DOHH2 (cell line): ENCODE data around the gene GRIK2.

Experiments used
- H3F3A ChIP-seq: fragments of 200-600 bp; sonication (generic), shearing (Covaris generic); 2 replicates; pipeline ENCODE4 v1.6.0; 2016; ENCODE audit warnings: antibody characterized with exemption, mild to moderate bottlenecking; ENCODE audit not compliant: control insufficient read depth, insufficient read depth
- H3K27ac ChIP-seq: fragments of 200-600 bp; sonication (generic); 2 replicates; pipeline ENCODE4 v1.5.1; 2014; ENCODE audit warnings: low read depth, mild to moderate bottlenecking, low read length, moderate library complexity
- H3K27me3 ChIP-seq: fragments of 200-600 bp; sonication (generic); 2 replicates; pipeline ENCODE4 v1.6.1; 2014; ENCODE audit warnings: mild to moderate bottlenecking, low read length, mixed read lengths; ENCODE audit not compliant: control insufficient read depth
- H3K36me3 ChIP-seq: fragments of 200-600 bp; sonication (generic); 2 replicates; pipeline ENCODE4 v1.6.1; 2014; ENCODE audit warnings: mild to moderate bottlenecking, low read length, moderate library complexity, mixed read lengths; ENCODE audit not compliant: control insufficient read depth
- H3K4me1 ChIP-seq: fragments of 200-600 bp; sonication (generic); 2 replicates; pipeline ENCODE4 v1.6.1; 2014; ENCODE audit warnings: mild to moderate bottlenecking, low read length, mixed read lengths; ENCODE audit not compliant: control insufficient read depth
- H3K4me2 ChIP-seq: fragments of 200-600 bp; sonication (generic); 2 replicates; pipeline ENCODE4 v1.6.0; 2014; ENCODE audit warnings: mild to moderate bottlenecking, low read length, moderate library complexity
- H3K4me3 ChIP-seq: fragments of 200-600 bp; sonication (generic); 2 replicates; pipeline ENCODE4 v1.5.1; 2014; ENCODE audit warnings: mild to moderate bottlenecking, low read length, mixed read lengths
- H3K79me2 ChIP-seq: fragments of 200-600 bp; sonication (generic); 2 replicates; pipeline ENCODE4 v1.6.1; 2014; ENCODE audit warnings: mild to moderate bottlenecking, low read length, mixed read lengths; ENCODE audit not compliant: control insufficient read depth
- H3K9me2 ChIP-seq: fragments of 200-600 bp; sonication (generic); replicated peaks from 2 replicates; pipeline ENCODE4 v1.6.1; 2014; ENCODE audit warnings: mild to moderate bottlenecking, low read length, mixed read lengths; ENCODE audit not compliant: control insufficient read depth
- H3K9me3 ChIP-seq: fragments of 200-600 bp; sonication (generic); 2 replicates; pipeline ENCODE4 v1.6.1; 2014; ENCODE audit warnings: antibody characterized with exemption, low read length, mixed read lengths; ENCODE audit not compliant: control insufficient read depth, insufficient read depth
- H4K20me1 ChIP-seq: fragments of 200-600 bp; sonication (generic); 2 replicates; pipeline ENCODE4 v1.6.0; 2014; ENCODE audit warnings: low read depth, mild to moderate bottlenecking, antibody characterized with exemption, low read length, moderate library complexity; ENCODE audit not compliant: control insufficient read depth, insufficient read depth
- EZH2phosphoT487 ChIP-seq: fragments of 200-600 bp; sonication (generic); IDR thresholded peaks from 2 replicates; pipeline ENCODE4 v1.6.1; 2017; ENCODE audit warnings: borderline replicate concordance, mild to moderate bottlenecking, antibody characterized with exemption, low read length, moderate library complexity, mixed read lengths
- TF ChIP-seq, protein P1 (sequence below): fragments of 200-600 bp; sonication (generic); IDR thresholded peaks from one replicate; pipeline ENCODE4 v1.5.1; 2014; ENCODE audit warnings: antibody characterized with exemption, mild to moderate bottlenecking, low read depth, low read length; ENCODE audit not compliant: poor library complexity, severe bottlenecking

Gene GRIK2

DNA sequence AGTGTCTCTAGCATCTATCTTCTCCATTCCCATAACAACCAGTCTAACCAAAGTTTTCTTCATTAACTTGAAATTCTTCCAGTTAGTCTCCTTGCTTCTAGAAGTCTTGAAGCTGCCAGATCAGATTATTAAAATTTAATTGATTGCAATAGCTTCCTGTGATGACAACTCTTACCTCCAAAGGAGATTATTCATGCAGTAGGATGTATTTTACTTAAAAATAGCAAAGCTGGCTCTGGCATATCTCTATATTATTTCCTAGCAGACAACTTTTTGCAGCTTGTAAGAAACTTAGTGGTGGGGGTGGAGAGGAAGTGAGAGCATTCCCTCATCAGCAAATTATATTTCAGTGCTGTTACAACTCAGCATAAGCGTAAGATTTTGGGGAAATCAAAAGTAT is 290.4 kb downstream of the GRIK2 start:
- Histone ChIP-seq H4K20me1 (no peaks in the 10 kb centered on the region), H3K4me2 (no peak overlapping the region), H3K27ac (no peak overlapping the region), H3K36me3 (no peaks in the 10 kb centered on the region), H3K79me2 (no peaks in the 10 kb centered on the region), H3K4me1 (no peaks in the 10 kb centered on the region), H3K27me3 (no peaks in the 10 kb centered on the region), H3K9me3 (no peaks in the 10 kb centered on the region), H3F3A (no peaks in the 10 kb centered on the region), H3K9me2 (no peaks in the 10 kb centered on the region), H3K4me3 (no peak overlapping the region)
- no peak for TF ChIP-seq EZH2phosphoT487
- TF ChIP-seq, protein P1, sequence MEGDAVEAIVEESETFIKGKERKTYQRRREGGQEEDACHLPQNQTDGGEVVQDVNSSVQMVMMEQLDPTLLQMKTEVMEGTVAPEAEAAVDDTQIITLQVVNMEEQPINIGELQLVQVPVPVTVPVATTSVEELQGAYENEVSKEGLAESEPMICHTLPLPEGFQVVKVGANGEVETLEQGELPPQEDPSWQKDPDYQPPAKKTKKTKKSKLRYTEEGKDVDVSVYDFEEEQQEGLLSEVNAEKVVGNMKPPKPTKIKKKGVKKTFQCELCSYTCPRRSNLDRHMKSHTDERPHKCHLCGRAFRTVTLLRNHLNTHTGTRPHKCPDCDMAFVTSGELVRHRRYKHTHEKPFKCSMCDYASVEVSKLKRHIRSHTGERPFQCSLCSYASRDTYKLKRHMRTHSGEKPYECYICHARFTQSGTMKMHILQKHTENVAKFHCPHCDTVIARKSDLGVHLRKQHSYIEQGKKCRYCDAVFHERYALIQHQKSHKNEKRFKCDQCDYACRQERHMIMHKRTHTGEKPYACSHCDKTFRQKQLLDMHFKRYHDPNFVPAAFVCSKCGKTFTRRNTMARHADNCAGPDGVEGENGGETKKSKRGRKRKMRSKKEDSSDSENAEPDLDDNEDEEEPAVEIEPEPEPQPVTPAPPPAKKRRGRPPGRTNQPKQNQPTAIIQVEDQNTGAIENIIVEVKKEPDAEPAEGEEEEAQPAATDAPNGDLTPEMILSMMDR = no peak

DNA sequence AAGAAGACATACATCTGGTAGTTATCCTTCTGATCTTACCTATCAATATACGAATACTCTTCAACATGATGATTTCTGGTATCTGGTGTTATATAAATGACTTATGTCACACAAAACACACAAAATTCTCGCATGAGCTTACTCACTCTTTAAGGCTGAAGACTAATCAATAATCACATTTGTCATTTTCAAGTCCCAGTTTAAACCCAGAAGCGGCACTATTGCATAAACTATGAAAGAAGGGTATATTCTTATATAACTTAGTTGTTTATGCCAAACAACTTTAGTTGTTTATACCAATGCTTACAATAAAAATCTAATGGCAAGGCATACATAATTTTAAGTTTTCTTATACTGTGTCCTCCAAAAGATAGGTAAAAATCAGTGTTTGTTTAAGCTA is 293.1 kb downstream of the GRIK2 start:
- TF ChIP-seq EZH2phosphoT487 = no peak
- TF ChIP-seq, protein P1 = no peak
- Histone ChIP-seq H3K4me1 (no peaks in the 10 kb centered on the region), H3F3A (no peaks in the 10 kb centered on the region), H3K27ac (no peak overlapping the region), H3K36me3 (no peaks in the 10 kb centered on the region), H3K4me2 (no peak overlapping the region), H3K9me2 (no peaks in the 10 kb centered on the region), H3K79me2 (no peaks in the 10 kb centered on the region), H3K4me3 (no peak overlapping the region), H4K20me1 (no peaks in the 10 kb centered on the region), H3K9me3 (no peaks in the 10 kb centered on the region), H3K27me3 (no peaks in the 10 kb centered on the region)

DNA sequence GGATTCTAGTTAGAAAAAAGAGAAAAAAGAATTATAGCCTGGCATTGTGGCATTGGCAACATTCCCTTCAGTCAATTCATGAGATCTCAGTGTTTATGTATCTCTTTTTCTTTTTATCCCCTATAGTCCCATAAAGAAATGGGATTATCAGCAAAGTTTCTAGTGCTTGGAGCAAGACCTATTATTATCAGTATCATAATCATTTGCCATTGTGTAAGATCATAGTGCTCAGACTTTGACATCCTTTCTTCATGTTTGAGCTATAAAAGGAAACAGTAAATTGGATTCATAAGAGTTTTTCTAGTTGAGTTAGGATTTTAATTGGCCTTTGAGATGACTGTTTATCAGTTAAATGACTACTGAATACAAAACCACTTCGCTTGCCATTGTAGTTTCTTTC is 295.6 kb downstream of the GRIK2 start:
- Histone ChIP-seq H3K36me3 (no peaks in the 10 kb centered on the region), H3K9me3 (no peaks in the 10 kb centered on the region), H3K4me1 (no peaks in the 10 kb centered on the region), H3K79me2 (no peaks in the 10 kb centered on the region), H4K20me1 (no peaks in the 10 kb centered on the region), H3K4me2 (no peak overlapping the region), H3F3A (no peaks in the 10 kb centered on the region), H3K27ac (no peak overlapping the region), H3K9me2 (no peaks in the 10 kb centered on the region; the same call in 1 of the 2 replicates), H3K27me3 (no peaks in the 10 kb centered on the region), H3K4me3 (no peak overlapping the region)
- TF ChIP-seq, protein P1 = no peak
- TF ChIP-seq EZH2phosphoT487 = no peak

DNA sequence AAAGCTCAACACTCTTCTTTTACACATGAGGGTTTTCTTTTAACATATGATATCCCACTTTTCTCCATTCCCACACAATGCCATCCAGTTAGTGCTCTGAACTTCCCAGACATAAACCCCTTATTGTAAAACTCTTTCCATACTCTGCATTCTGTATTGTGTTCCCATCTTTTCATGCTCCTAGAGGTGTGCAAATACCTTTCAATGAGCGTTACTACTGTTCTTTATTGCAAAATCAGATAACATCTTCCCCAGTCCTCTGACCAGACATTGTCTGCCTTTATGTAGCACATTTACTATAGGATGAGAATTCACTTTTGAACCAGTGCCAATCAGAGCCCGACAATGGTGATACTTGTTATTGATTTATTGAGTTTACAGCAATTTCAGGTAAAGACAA is 296.2 kb downstream of the GRIK2 start:
- H3K27ac ChIP-seq = no peak overlapping the region
- no peaks in the 10 kb centered on the region; the same call in 1 of the 2 replicates for H3K9me2 ChIP-seq
- no peak overlapping the region for H3K4me3 ChIP-seq
- no peak for TF ChIP-seq EZH2phosphoT487
- TF ChIP-seq, protein P1 = no peak
- H3K36me3 ChIP-seq = no peaks in the 10 kb centered on the region
- no peaks in the 10 kb centered on the region for H3K79me2 ChIP-seq
- H3K4me2 ChIP-seq = no peak overlapping the region
- no peaks in the 10 kb centered on the region for H3K4me1 ChIP-seq
- H4K20me1 ChIP-seq = no peaks in the 10 kb centered on the region
- no peaks in the 10 kb centered on the region for H3K9me3 ChIP-seq
- H3F3A ChIP-seq = no peaks in the 10 kb centered on the region
- H3K27me3 ChIP-seq = no peaks in the 10 kb centered on the region
